HEK293 (cell line): ENCODE results near the gene RPN1.

Experiments used
- GLIS2 ChIP-seq: fragments of 450-650 bp; formaldehyde crosslinking; IDR thresholded peaks from 2 replicates; pipeline ENCODE4 v1.5.1; 2016; ENCODE audit warnings: missing biosample characterization, missing genetic modification characterization
- HOXD13 ChIP-seq: sonication (generic); formaldehyde crosslinking; IDR thresholded peaks from 2 replicates; pipeline ENCODE4 v1.8.0; 2022; ENCODE audit warnings: missing genetic modification reagents, borderline replicate concordance
- KLF17 ChIP-seq: fragments of 450-650 bp; formaldehyde crosslinking; IDR thresholded peaks from 2 replicates; pipeline ENCODE4 v1.5.1; 2016; ENCODE audit warnings: missing biosample characterization, missing genetic modification characterization
- KLF8 ChIP-seq: fragments of 450-650 bp; formaldehyde crosslinking; IDR thresholded peaks from 2 replicates; pipeline ENCODE4 v1.5.1; 2016; ENCODE audit warnings: missing biosample characterization, missing genetic modification characterization
- PRDM10 ChIP-seq: fragments of 450-650 bp; formaldehyde crosslinking; IDR thresholded peaks from 2 replicates; pipeline ENCODE4 v1.5.1; 2016; ENCODE audit warnings: missing biosample characterization, missing genetic modification characterization
- SP7 ChIP-seq: fragments of 450-650 bp; formaldehyde crosslinking; IDR thresholded peaks from 2 replicates; pipeline ENCODE4 v1.5.1; 2016; ENCODE audit warnings: missing biosample characterization, missing genetic modification characterization
- YY1 ChIP-seq: fragments of 450-650 bp; formaldehyde crosslinking; IDR thresholded peaks from 2 replicates; pipeline ENCODE4 v1.5.1; 2018; ENCODE audit warnings: missing biosample characterization, missing genetic modification characterization
- ZBTB21 ChIP-seq: fragments of 450-650 bp; formaldehyde crosslinking; IDR thresholded peaks from 2 replicates; pipeline ENCODE4 v1.5.1; 2017; ENCODE audit warnings: missing biosample characterization, missing genetic modification characterization
- ZBTB6 ChIP-seq: fragments of 450-650 bp; formaldehyde crosslinking; IDR thresholded peaks from 2 replicates; pipeline ENCODE4 v1.5.1; 2017; ENCODE audit warnings: missing biosample characterization, missing genetic modification characterization
- ZBTB8A ChIP-seq: fragments of 450-650 bp; formaldehyde crosslinking; IDR thresholded peaks from 2 replicates; pipeline ENCODE4 v1.5.1; 2016; ENCODE audit warnings: missing biosample characterization, missing genetic modification characterization
- ZFP41 ChIP-seq: fragments of 450-650 bp; formaldehyde crosslinking; IDR thresholded peaks from 2 replicates; pipeline ENCODE4 v1.5.1; 2016; ENCODE audit warnings: missing biosample characterization, missing genetic modification characterization, borderline replicate concordance
- ZNF112 ChIP-seq: fragments of 450-650 bp; formaldehyde crosslinking; IDR thresholded peaks from 2 replicates; pipeline ENCODE4 v1.5.0; 2017; ENCODE audit warnings: missing biosample characterization, missing genetic modification characterization
- ZNF132 ChIP-seq: fragments of 450-650 bp; formaldehyde crosslinking; IDR thresholded peaks from 2 replicates; pipeline ENCODE4 v1.5.1; 2017; ENCODE audit warnings: missing biosample characterization, missing genetic modification characterization, borderline replicate concordance
- ZNF138 ChIP-seq: fragments of 450-650 bp; formaldehyde crosslinking; IDR thresholded peaks from 2 replicates; pipeline ENCODE4 v1.5.1; 2016; ENCODE audit warnings: missing biosample characterization, missing genetic modification characterization, borderline replicate concordance
- ZNF146 ChIP-seq: fragments of 450-650 bp; formaldehyde crosslinking; IDR thresholded peaks from 2 replicates; pipeline ENCODE4 v1.5.1; 2016; ENCODE audit warnings: missing biosample characterization, missing genetic modification characterization
- ZNF23 ChIP-seq: fragments of 450-650 bp; formaldehyde crosslinking; IDR thresholded peaks from 2 replicates; pipeline ENCODE4 v1.5.1; 2016; ENCODE audit warnings: missing biosample characterization, missing genetic modification characterization, borderline replicate concordance
- ZNF311 ChIP-seq: fragments of 450-650 bp; formaldehyde crosslinking; IDR thresholded peaks from 2 replicates; pipeline ENCODE4 v1.5.1; 2017; ENCODE audit warnings: missing biosample characterization, missing genetic modification characterization, borderline replicate concordance
- ZNF416 ChIP-seq: fragments of 450-650 bp; formaldehyde crosslinking; IDR thresholded peaks from 2 replicates; pipeline ENCODE4 v1.5.1; 2016; ENCODE audit warnings: missing biosample characterization, missing genetic modification characterization
- ZNF426 ChIP-seq: fragments of 450-650 bp; formaldehyde crosslinking; IDR thresholded peaks from 2 replicates; pipeline ENCODE4 v1.5.1; 2017; ENCODE audit warnings: missing biosample characterization, missing genetic modification characterization, mild to moderate bottlenecking, inconsistent platforms, moderate library complexity
- ZNF473 ChIP-seq: fragments of 450-650 bp; formaldehyde crosslinking; IDR thresholded peaks from 2 replicates; pipeline ENCODE4 v1.5.1; 2017; ENCODE audit warnings: missing biosample characterization, missing genetic modification characterization
- ZNF530 ChIP-seq: fragments of 450-650 bp; formaldehyde crosslinking; IDR thresholded peaks from 2 replicates; pipeline ENCODE4 v1.5.1; 2016; ENCODE audit warnings: low read depth, missing biosample characterization, missing genetic modification characterization
- ZNF560 ChIP-seq: fragments of 450-650 bp; formaldehyde crosslinking; IDR thresholded peaks from 2 replicates; pipeline ENCODE4 v1.5.1; 2017; ENCODE audit warnings: missing biosample characterization, missing genetic modification characterization, borderline replicate concordance
- ZNF623 ChIP-seq: fragments of 450-650 bp; formaldehyde crosslinking; IDR thresholded peaks from 2 replicates; pipeline ENCODE4 v1.5.1; 2016; ENCODE audit warnings: missing biosample characterization, missing genetic modification characterization
- ZNF654 ChIP-seq: fragments of 450-650 bp; formaldehyde crosslinking; IDR thresholded peaks from 2 replicates; pipeline ENCODE4 v1.5.1; 2016; ENCODE audit warnings: low read depth, missing biosample characterization, missing genetic modification characterization
- ZNF660 ChIP-seq: fragments of 450-650 bp; IDR thresholded peaks from 2 replicates; pipeline ENCODE4 v1.5.1; 2018; ENCODE audit warnings: missing biosample characterization, mild to moderate bottlenecking, missing genetic modification characterization
- ZNF76 ChIP-seq: fragments of 450-650 bp; formaldehyde crosslinking; IDR thresholded peaks from 2 replicates; pipeline ENCODE4; 2016; ENCODE audit warnings: low read depth, missing biosample characterization, missing genetic modification characterization, borderline replicate concordance
- ZNF768 ChIP-seq: fragments of 450-650 bp; formaldehyde crosslinking; IDR thresholded peaks from 2 replicates; pipeline ENCODE4 v1.5.1; 2018; ENCODE audit warnings: missing biosample characterization, mild to moderate bottlenecking, missing genetic modification characterization
- ZNF837 ChIP-seq: fragments of 450-650 bp; formaldehyde crosslinking; IDR thresholded peaks from 2 replicates; pipeline ENCODE4 v1.5.1; 2016; ENCODE audit warnings: missing biosample characterization, missing genetic modification characterization
- TF ChIP-seq, protein P1 (sequence below): fragments of 450-650 bp; formaldehyde crosslinking; IDR thresholded peaks from 2 replicates; pipeline ENCODE4 v1.5.1; 2017; ENCODE audit warnings: missing biosample characterization, missing genetic modification characterization
- TF ChIP-seq, protein P2 (sequence below): fragments of 450-650 bp; formaldehyde crosslinking; IDR thresholded peaks from 2 replicates; pipeline ENCODE4 v1.5.1; 2016; ENCODE audit warnings: missing biosample characterization, missing genetic modification characterization
- TF ChIP-seq, protein P3 (sequence below): fragments of 450-650 bp; formaldehyde crosslinking; IDR thresholded peaks from 2 replicates; pipeline ENCODE4 v1.5.1; 2016; ENCODE audit warnings: missing biosample characterization, missing genetic modification characterization

RPN1 gene

GRCh38 chr3:128680603-128681368 lies 30.2 kb upstream of the RPN1 start (continued):
- peak; percentile 82; the same call in 1 of the 2 replicates for TF ChIP-seq PRDM10 (tag by site-specific recombination)
- TF ChIP-seq ZNF623 (tag by site-specific recombination) = no peak
- peak; percentile 60; the same call in 1 of the 2 replicates for TF ChIP-seq ZBTB8A
- TF ChIP-seq ZNF311 (tag by site-specific recombination) = no peak
- TF ChIP-seq ZNF112 (tag by site-specific recombination) = no peak
- peak; percentile 93 for TF ChIP-seq KLF17 (tag by site-specific recombination)
- peak; percentile 78 for TF ChIP-seq ZNF76 (tag by site-specific recombination)
- TF ChIP-seq, protein P1, sequence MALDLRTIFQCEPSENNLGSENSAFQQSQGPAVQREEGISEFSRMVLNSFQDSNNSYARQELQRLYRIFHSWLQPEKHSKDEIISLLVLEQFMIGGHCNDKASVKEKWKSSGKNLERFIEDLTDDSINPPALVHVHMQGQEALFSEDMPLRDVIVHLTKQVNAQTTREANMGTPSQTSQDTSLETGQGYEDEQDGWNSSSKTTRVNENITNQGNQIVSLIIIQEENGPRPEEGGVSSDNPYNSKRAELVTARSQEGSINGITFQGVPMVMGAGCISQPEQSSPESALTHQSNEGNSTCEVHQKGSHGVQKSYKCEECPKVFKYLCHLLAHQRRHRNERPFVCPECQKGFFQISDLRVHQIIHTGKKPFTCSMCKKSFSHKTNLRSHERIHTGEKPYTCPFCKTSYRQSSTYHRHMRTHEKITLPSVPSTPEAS (tag by site-specific recombination) = no peak
- no peak for TF ChIP-seq ZNF530 (tag by site-specific recombination)
- 0 out of 2 replicates have a peak, but pooled peaks have one; percentile 16 for TF ChIP-seq ZNF768 (tag by site-specific recombination)
- peak; percentile 93 for TF ChIP-seq GLIS2 (tag by site-specific recombination)
- no peak for TF ChIP-seq ZNF23 (tag by site-specific recombination)
- peak; percentile 75 for TF ChIP-seq ZNF660
- peak; percentile 81 for TF ChIP-seq SP7 (tag by site-specific recombination)
- no peak for TF ChIP-seq ZNF473 (tag by site-specific recombination)
- TF ChIP-seq KLF8 (tag by site-specific recombination) = peak; percentile 89
- peak; percentile 69 for TF ChIP-seq ZNF654 (tag by site-specific recombination)
- TF ChIP-seq ZNF837 (tag by site-specific recombination) = no peak
- no peak for TF ChIP-seq ZNF138 (tag by site-specific recombination)
- TF ChIP-seq ZNF132 (tag by site-specific recombination) = no peak
- TF ChIP-seq ZNF426 = no peak
- TF ChIP-seq ZNF146 (tag by site-specific recombination) = no peak
- TF ChIP-seq HOXD13 = no peak
- no peak for TF ChIP-seq ZFP41 (tag by site-specific recombination)
- TF ChIP-seq ZBTB21 = peak; percentile 93
- TF ChIP-seq, protein P2, sequence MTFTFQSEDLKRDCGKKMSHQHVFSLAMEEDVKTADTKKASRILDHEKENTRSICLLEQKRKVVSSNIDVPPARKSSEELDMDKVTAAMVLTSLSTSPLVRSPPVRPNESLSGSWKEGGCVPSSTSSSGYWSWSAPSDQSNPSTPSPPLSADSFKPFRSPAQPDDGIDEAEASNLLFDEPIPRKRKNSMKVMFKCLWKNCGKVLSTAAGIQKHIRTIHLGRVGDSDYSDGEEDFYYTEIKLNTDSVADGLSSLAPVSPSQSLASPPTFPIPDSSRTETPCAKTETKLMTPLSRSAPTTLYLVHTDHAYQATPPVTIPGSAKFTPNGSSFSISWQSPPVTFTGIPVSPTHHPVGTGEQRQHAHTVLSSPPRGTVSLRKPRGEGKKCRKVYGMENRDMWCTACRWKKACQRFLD = no peak
- TF ChIP-seq ZNF416 = no peak
- peak; percentile 96 for TF ChIP-seq YY1
- TF ChIP-seq ZBTB6 (tag by site-specific recombination) = peak; percentile 80
- TF ChIP-seq, protein P3, sequence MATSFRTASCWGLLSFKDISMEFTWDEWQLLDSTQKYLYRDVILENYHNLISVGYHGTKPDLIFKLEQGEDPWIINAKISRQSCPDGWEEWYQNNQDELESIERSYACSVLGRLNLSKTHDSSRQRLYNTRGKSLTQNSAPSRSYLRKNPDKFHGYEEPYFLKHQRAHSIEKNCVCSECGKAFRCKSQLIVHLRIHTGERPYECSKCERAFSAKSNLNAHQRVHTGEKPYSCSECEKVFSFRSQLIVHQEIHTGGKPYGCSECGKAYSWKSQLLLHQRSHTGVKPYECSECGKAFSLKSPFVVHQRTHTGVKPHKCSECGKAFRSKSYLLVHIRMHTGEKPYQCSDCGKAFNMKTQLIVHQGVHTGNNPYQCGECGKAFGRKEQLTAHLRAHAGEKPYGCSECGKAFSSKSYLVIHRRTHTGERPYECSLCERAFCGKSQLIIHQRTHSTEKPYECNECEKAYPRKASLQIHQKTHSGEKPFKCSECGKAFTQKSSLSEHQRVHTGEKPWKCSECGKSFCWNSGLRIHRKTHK (tag by site-specific recombination) = no peak
- no peak for TF ChIP-seq ZNF560 (tag by site-specific recombination)
